ENCODE results near the gene C11orf68.

Gene C11orf68

DNA sequence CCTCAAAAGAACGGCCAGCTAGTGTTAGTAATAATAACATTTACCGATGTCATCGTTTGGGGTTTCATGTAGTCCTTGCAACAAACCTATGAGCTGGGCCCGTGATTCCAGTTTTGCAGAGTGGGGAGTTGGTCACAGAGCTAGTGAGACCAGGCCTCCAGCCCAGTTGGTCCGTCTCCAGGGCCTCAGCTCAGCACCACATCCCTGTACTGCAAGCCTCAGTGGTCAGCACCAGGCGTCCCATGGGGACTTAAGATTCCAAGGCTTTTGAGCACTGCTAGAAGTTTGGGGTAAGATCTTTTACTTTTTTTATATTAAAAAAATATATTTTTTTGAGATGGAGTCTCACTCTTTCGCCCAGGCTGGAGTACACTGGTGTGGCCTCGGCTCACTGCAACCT lies 25.3 kb upstream of the C11orf68 start:
- no peak for DNase-seq

DNA sequence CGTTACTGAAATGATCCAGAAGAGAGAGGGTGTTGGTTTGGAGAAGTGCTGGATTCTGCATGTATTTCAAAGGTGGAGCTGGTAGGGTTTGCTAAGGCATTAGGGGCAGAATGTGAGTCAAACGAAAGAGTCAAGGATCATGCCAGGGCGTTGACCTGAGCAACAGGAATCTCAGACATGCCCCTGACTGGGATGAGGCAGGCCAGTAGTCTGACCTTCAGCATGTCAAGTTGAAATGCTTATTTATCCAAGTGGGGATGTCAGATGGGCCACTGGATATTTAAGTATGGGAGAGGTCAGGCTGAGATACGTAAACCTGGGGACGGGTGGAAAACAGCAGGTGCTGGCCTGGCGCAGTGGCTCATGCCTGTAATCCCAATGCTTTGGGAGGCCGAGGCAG lies 23.7 kb upstream of the C11orf68 start:
- no peak for DNase-seq

GRCh38 chr11:65941720-65942310 lies 23.0 kb upstream of the C11orf68 start:
- DNase-seq: no peak

- DNase-seq: no peak
These were observed 18.9 kb upstream of the C11orf68 start for GRCh38 chr11:65937766-65938165.

- no peak for DNase-seq
These were observed 15.2 kb upstream of the C11orf68 start for GRCh38 chr11:65934014-65934413.

GRCh38 chr11:65932558-65932919 lies 13.7 kb upstream of the C11orf68 start:
- DNase-seq: no peak

DNA sequence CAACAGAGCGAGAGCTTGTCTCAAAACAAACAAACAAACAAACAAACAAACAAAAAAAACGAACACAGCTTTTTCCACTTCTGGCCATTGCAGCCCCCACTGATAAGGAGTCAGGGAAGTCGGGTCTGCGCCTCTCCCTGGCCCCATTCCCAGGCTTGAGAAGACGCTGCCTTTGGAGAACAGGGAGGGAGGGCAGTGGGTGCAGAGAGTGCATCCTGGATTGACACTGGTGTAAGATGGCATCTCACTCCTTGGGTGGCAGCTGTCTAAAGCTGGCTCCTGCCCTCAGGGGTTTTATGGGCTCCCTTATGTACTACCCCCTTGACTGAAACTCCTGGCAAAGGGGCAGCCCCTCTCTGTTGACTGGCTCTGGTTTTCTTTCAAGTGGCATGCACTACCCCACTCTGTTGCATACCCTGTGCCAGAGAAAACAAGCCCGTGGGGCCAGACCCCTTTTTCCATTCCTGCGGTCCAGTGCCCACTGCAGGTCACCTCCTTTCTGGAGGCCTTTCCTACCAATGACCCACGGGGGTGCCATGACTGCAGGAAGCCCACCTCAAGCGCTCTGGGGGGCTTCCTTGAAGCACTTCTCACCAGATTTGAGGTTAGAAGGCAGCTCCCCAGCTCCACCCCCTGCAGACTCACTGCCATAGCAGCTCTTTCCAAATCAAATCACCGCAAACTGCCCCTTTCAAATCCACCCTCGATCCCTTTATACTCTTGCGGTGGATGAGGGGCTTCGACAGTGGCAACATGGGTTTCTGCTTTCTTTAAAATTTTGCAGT lies 13.1 kb upstream of the C11orf68 start:
- no peak for DNase-seq

DNA sequence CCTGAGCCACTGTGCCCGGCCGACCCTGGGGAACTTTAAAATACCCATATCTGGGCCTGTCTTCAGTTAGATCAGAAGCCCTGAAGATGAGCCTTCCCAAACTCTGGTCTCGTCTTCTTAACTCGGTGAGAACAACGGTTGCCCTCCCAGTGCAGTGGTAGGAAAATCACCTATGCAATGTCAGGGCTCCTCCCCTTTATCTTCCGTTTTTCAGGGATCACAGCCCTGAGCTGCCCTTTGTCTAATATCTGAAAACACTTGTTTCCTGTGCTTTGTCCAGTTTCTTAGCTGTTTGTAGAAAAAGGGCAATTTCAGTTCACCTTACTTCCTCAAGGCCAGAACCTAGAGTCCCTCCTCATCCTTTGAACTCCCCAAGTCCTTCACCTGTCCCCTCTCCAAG lies 9.8 kb upstream of the C11orf68 start:
- no peak for DNase-seq

GRCh38 chr11:65927904-65928397 lies 9.1 kb upstream of the C11orf68 start:
- peak; percentile 69 for DNase-seq

DNA sequence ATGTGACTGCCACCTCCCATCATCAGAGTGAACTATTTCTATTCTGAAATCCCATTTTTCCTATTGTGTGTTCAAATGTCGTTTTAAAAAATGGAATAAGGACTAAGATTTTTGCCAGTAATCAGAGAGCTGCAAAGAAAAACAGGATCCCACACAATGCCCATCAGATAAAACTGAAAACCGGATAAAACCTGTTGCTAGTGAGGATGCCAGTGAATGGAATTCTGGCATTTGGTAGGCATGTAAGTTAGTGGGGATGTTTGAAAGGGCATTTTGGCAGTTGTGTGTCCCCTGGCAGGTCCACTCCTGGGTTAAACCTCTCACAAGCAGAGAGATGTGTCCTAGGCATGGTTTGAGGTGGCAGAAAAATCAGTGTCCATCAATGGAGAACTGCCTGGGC lies 6.5 kb upstream of the C11orf68 start:
- no peak for DNase-seq

DNA sequence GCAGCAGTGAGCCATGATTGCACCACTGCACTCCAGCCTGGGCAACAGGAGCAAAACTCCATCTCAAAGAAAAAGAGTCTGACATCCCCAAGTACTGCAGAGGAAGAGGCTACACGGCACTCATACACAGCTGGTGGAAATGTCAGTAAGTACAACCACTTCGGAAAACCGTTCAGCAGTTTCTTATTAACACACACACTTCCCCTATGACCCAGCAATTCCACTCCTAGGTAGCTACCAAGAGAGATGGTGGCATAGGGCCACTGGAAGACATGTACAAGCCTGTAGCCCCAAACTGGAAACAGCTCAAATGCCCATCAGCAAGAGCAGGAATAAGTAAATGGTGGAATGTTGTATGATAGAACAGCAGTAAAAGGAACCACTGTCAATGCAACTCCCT lies 3.7 kb upstream of the C11orf68 start:
- DNase-seq: no peak

GRCh38 chr11:65921876-65922275 lies 3.0 kb upstream of the C11orf68 start:
- no peak for DNase-seq

- no peak for DNase-seq
These were observed 2.2 kb upstream of the C11orf68 start for GRCh38 chr11:65921033-65921555.

- no peak for DNase-seq
These were observed 1.5 kb upstream of the C11orf68 start for GRCh38 chr11:65920372-65920802.

DNA sequence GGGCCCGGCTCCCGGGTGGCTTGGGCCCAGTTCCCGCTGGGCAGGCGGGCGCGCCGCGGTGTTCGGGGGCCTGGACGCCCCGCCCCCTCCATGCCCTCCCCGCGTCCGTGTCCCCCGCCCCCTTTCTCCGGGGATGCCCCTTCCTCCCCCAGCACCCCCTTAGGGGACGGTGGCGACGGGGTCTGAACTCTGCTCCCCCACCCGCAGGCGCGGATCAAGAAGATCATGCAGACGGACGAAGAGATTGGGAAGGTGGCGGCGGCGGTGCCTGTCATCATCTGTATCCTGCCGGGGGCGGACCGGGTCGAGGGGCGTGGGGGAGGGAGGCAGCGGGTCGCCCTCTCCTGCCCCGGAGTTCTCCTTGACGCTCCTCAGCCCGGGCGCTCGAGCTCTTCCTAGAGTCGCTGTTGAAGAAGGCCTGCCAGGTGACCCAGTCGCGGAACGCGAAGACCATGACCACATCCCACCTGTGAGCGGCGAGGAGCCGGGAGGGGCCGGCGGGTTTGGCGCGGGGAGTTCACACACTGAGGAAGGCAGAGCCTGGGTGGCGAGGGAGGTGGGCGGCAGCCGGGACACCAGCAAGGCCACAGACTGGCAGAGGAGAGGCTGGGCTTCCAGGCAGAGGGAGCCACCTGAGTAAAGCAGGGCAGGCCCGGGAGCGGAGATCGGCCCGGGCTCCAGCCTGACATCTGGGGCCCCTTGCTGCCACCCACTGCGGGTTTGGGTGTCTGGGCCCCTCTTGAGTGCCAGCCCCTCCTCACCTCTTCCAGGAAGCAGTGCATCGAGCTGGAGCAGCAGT lies 910 bp upstream of the C11orf68 start:
- peak; percentile 32 for DNase-seq

- DNase-seq: peak; percentile 99
These were observed 295 bp upstream of the C11orf68 start, which contains the start of gene DRAP1 for GRCh38 chr11:65919141-65919572. Gene DRAP1 (plus strand): TSS chr11:65919426. CDS start chr11:65919502, 76 bp downstream.

- no peak for DNase-seq
These were observed 1.2 kb downstream of the C11orf68 start for GRCh38 chr11:65917434-65918210.

DNA sequence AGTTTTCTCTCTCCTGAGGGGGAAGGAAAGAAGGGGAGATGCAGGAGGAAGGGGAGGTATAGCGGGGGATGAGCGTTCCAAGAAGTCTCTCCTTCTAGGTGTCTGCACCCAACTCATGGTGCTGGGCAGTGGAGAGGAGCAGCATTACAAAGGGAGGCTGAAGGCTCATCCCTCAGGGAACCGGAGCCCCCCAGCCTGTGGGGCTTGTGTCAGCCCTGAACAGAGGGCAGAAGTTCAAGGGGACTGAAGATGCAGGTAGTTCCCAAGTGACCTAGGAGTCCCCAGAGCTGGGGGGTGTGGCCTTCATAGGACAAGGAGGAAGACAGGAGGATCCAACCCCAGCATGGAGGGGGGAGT lies 1.8 kb downstream of the C11orf68 start:
- no peak for DNase-seq

- DNase-seq: no peak
These were observed 2.5 kb downstream of the C11orf68 start for GRCh38 chr11:65916391-65916790.

DNA sequence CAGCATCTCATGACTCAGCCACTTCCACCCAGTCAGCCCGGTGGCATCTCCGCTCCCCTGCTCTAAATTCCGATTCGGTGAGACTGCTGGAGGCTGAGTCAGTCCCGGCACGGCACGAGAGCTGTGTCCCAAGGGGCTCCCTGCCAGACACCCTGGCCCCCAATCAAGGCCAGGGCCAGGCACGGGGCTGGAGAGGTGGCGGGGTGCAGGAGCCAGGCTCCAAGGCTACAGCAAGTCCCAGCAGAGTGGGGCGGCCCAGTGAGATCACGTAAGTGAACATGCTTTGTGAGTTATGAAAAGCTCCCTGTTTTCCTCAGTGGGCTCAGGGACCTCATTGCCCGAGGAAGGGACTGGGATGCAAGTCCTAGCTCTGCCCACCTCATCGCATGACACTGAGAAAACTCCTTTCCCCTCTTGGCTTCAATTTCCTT lies 3.0 kb downstream of the C11orf68 start:
- no peak for DNase-seq

- DNase-seq: no peak
These were observed 3.6 kb downstream of the C11orf68 start for GRCh38 chr11:65915101-65915820.

GRCh38 chr11:65912845-65913244 lies 6.0 kb downstream of the C11orf68 start:
- no peak for DNase-seq

Data from activated CD4-positive, alpha-beta T cell treated with anti-CD3 and anti-CD28 coated beads for 1 hour (primary cell).